HG03520 (cell line): ENCODE data around the gene STK17A.
"Not testable (repeated sequence)": the region's sequence is repeated elsewhere in the genome, so short reads cannot be mapped to it uniquely, and the experiment has no call there.

Source experiments
- ATAC-seq: cut with Tn5 transposase; IDR thresholded peaks from one replicate; pipeline ENCODE4 v1.9.1; 2021; ENCODE audit warnings: mild to moderate bottlenecking, moderate library complexity; ENCODE audit not compliant: unreplicated experiment

STK17A gene

GRCh38 chr7:43653891-43654504, 71.1 kb downstream of the STK17A start:
- no peak for ATAC-seq

GRCh38 chr7:43655584-43655983, 72.7 kb downstream of the STK17A start:
- no peak for ATAC-seq

- ATAC-seq: no peak
These were observed 74.1 kb downstream of the STK17A start for GRCh38 chr7:43656997-43657396.

- ATAC-seq: peak; percentile 64
These were observed 76.0 kb downstream of the STK17A start for GRCh38 chr7:43658718-43659548.

- no peak for ATAC-seq
These were observed 76.6 kb downstream of the STK17A start for GRCh38 chr7:43659549-43659896.

GRCh38 chr7:43660141-43660540, 77.2 kb downstream of the STK17A start:
- ATAC-seq: no peak

- ATAC-seq: no peak
These were observed 81.8 kb downstream of the STK17A start for GRCh38 chr7:43664681-43665080.

GRCh38 chr7:43666938-43667337, 84.0 kb downstream of the STK17A start:
- no peak for ATAC-seq

- ATAC-seq: no peak
These were observed 85.1 kb downstream of the STK17A start for GRCh38 chr7:43668035-43668434.

- no peak for ATAC-seq
These were observed 86.6 kb downstream of the STK17A start for GRCh38 chr7:43669286-43670081.

- ATAC-seq: no peak
These were observed 88.6 kb downstream of the STK17A start for GRCh38 chr7:43671521-43671920.

- not testable (repeated sequence) for ATAC-seq
These were observed 90.5 kb downstream of the STK17A start for GRCh38 chr7:43673243-43673976.

- no peak for ATAC-seq
These were observed 91.9 kb downstream of the STK17A start for GRCh38 chr7:43674559-43675436.
